ENCODE measurements around the gene ALAD. TPM values are rescaled to one million over a fixed set of nuclear protein-coding genes. Genes with fewer than 3 reads are reported as not detected.

Gene ALAD
- total RNA-seq, 1 donor from 2014 or later: 19.3 TPM

- Mint-ChIP-seq H3K9me3 (ENCODE audit: unreplicated experiment) (no peaks in the 10 kb centered on the region), H3K36me3 (ENCODE audit: low read depth, unreplicated experiment) (no peaks in the 10 kb centered on the region), H3K27me3 (ENCODE audit: unreplicated experiment) (peaks cover 12% of the 10 kb centered on the region), H3K27ac (ENCODE audit: unreplicated experiment) (no peak overlapping the region), H3K4me3 (ENCODE audit: unreplicated experiment) (peak overlapping the region; percentile 76), H3K4me1 (ENCODE audit: unreplicated experiment) (peaks cover 9% of the 10 kb centered on the region)
- TF ChIP-seq CTCF (IDR thresholded peaks at IDR 0.05; ENCODE audit: unreplicated experiment): no peak
- DNase-seq (ENCODE audit: low spot score): no peak
Measured at GRCh38 chr9:113350107-113350661, 50.9 kb downstream of the ALAD start.

GRCh38 chr9:113349445-113350094 is 51.5 kb downstream of the ALAD start, which contains the start of gene BSPRY:
Gene BSPRY, plus strand, starts transcription at chr9:113349541. Its CDS starts 39 bp downstream, at chr9:113349580.
- Mint-ChIP-seq H3K36me3 (ENCODE audit: low read depth, unreplicated experiment) (no peaks in the 10 kb centered on the region), H3K27me3 (ENCODE audit: unreplicated experiment) (peaks cover 12% of the 10 kb centered on the region), H3K27ac (ENCODE audit: unreplicated experiment) (no peak within 1 kb of the TSS), H3K4me3 (ENCODE audit: unreplicated experiment) (peak within 1 kb of the TSS; percentile 83), H3K4me1 (ENCODE audit: unreplicated experiment) (peaks cover 9% of the 10 kb centered on the region), H3K9me3 (ENCODE audit: unreplicated experiment) (no peaks in the 10 kb centered on the region)
- TF ChIP-seq CTCF (IDR thresholded peaks at IDR 0.05; ENCODE audit: unreplicated experiment): no peak
- peak; percentile 26 for DNase-seq (ENCODE audit: low spot score)

- DNase-seq (ENCODE audit: low spot score): no peak
- H3K27ac Mint-ChIP-seq (ENCODE audit: unreplicated experiment): no peak overlapping the region
- H3K4me3 Mint-ChIP-seq (ENCODE audit: unreplicated experiment): peak overlapping the region; percentile 83
- peaks cover 12% of the 10 kb centered on the region for H3K27me3 Mint-ChIP-seq (ENCODE audit: unreplicated experiment)
- H3K9me3 Mint-ChIP-seq (ENCODE audit: unreplicated experiment): no peaks in the 10 kb centered on the region
- no peaks in the 10 kb centered on the region for H3K36me3 Mint-ChIP-seq (ENCODE audit: low read depth, unreplicated experiment)
- no peak for TF ChIP-seq CTCF (IDR thresholded peaks at IDR 0.05; ENCODE audit: unreplicated experiment)
- H3K4me1 Mint-ChIP-seq (ENCODE audit: unreplicated experiment): peaks cover 9% of the 10 kb centered on the region
Measured at GRCh38 chr9:113349066-113349444, 52.0 kb downstream of the ALAD start.

- Mint-ChIP-seq H3K27me3 (ENCODE audit: unreplicated experiment) (peaks cover 11% of the 10 kb centered on the region), H3K4me3 (ENCODE audit: unreplicated experiment) (no peak overlapping the region)
Measured at GRCh38 chr9:113348437-113348836, 52.6 kb downstream of the ALAD start.

More at GRCh38 chr9:113348437-113348836, 52.6 kb downstream of the ALAD start:
- no peak overlapping the region for H3K27ac Mint-ChIP-seq (ENCODE audit: unreplicated experiment)
- peaks cover 9% of the 10 kb centered on the region for H3K4me1 Mint-ChIP-seq (ENCODE audit: unreplicated experiment)
- no peak for TF ChIP-seq CTCF (IDR thresholded peaks at IDR 0.05; ENCODE audit: unreplicated experiment)
- no peak for DNase-seq (ENCODE audit: low spot score)
- no peaks in the 10 kb centered on the region for H3K9me3 Mint-ChIP-seq (ENCODE audit: unreplicated experiment)
- H3K36me3 Mint-ChIP-seq (ENCODE audit: low read depth, unreplicated experiment): no peaks in the 10 kb centered on the region

Data from endothelial cell (in vitro differentiated cells).